OCI-LY7 (cell line): ENCODE measurements around the gene CMTM1. TPM values are rescaled to one million over a fixed set of nuclear protein-coding genes. Genes with fewer than 3 reads are reported as not detected.

ENCODE experiments used
- BruUV-seq: library from RNA; stranded (reverse); fragments of 400-500 nt; replicated peaks from 2 replicates; lab custom pipeline; 2021; lab: Mats Ljungman, UMichigan
- CTCF ChIA-PET: fragments of 300-600 bp; sonication (Branson Sonifier 250); formaldehyde crosslinking; loops from one replicate; lab custom pipeline; 2022; ENCODE audit warnings: antibody characterized with exemption; ENCODE audit not compliant: unreplicated experiment; lab: Charles Lee
- POLR2A ChIA-PET: fragments of 300-600 bp; sonication (Branson Sonifier 250); formaldehyde crosslinking; loops from one replicate; lab custom pipeline; 2022; ENCODE audit warnings: antibody characterized with exemption; lab: Charles Lee
- DNase-seq: peaks from one replicate; pipeline ENCODE4 v3.0.0-alpha.2; 2015; ENCODE audit warnings: low spot score
- H2AFZ ChIP-seq: fragments of 200-600 bp; sonication (generic), shearing (Covaris generic); 2 replicates; pipeline ENCODE4 v1.6.1; 2014; ENCODE audit warnings: mild to moderate bottlenecking, antibody characterized with exemption, low read length, moderate library complexity
- H3K27ac ChIP-seq: fragments of 200-600 bp; sonication (generic); 2 replicates; pipeline ENCODE4 v1.5.1; 2014; ENCODE audit warnings: mixed run types, low read depth, mild to moderate bottlenecking, moderate library complexity, low read length, inconsistent platforms; ENCODE audit not compliant: poor library complexity, severe bottlenecking
- H3K36me3 ChIP-seq: fragments of 200-600 bp; sonication (generic); 2 replicates; pipeline ENCODE4 v1.6.1; 2014; ENCODE audit warnings: mild to moderate bottlenecking, antibody characterized with exemption, low read length, moderate library complexity, mixed read lengths; ENCODE audit not compliant: insufficient read depth
- H3K4me1 ChIP-seq: fragments of 200-600 bp; sonication (generic); 2 replicates; pipeline ENCODE4 v1.5.1; 2014; ENCODE audit warnings: mild to moderate bottlenecking, low read length; ENCODE audit not compliant: insufficient read depth, poor library complexity, severe bottlenecking
- H3K4me2 ChIP-seq: fragments of 200-600 bp; sonication (generic); 2 replicates; pipeline ENCODE4 v1.6.1; 2014; ENCODE audit warnings: mild to moderate bottlenecking, low read length
- H3K4me3 ChIP-seq: fragments of 200-600 bp; sonication (generic); 2 replicates; pipeline ENCODE4 v1.5.1; 2014; ENCODE audit warnings: mild to moderate bottlenecking, low read depth, low read length; ENCODE audit not compliant: poor library complexity, severe bottlenecking
- H3K79me2 ChIP-seq: fragments of 200-600 bp; sonication (generic); 2 replicates; pipeline ENCODE4 v1.6.1; 2016; ENCODE audit warnings: low read depth, mild to moderate bottlenecking, low read length, moderate library complexity, mixed read lengths; ENCODE audit not compliant: insufficient read depth
- H3K9me2 ChIP-seq: fragments of 200-600 bp; sonication (generic); 2 replicates; pipeline ENCODE4 v1.6.1; 2016; ENCODE audit warnings: mild to moderate bottlenecking, low read length, mixed read lengths; ENCODE audit not compliant: insufficient read depth
- H3K9me3 ChIP-seq: fragments of 200-600 bp; sonication (generic); 2 replicates; pipeline ENCODE4 v1.6.1; 2014; ENCODE audit warnings: mild to moderate bottlenecking, mixed run types, low read length, mixed read lengths
- H4K20me1 ChIP-seq: fragments of 200-600 bp; sonication (generic); 2 replicates; pipeline ENCODE4 v1.6.1; 2014; ENCODE audit warnings: mild to moderate bottlenecking, antibody characterized with exemption, low read length, moderate library complexity, mixed read lengths; ENCODE audit not compliant: insufficient read depth
- EZH2phosphoT487 ChIP-seq: fragments of 200-600 bp; sonication (generic); IDR thresholded peaks from 2 replicates; pipeline ENCODE4 v1.6.1; 2018; ENCODE audit warnings: low read depth, borderline replicate concordance, mild to moderate bottlenecking, mixed run types, antibody characterized with exemption, low read length, moderate library complexity, mixed read lengths
- intact Hi-C: fragments of 100-400 bp; cut with micrococcal nuclease; formaldehyde crosslinking; loops from one replicate; pipeline ENCODE4 v1.10.0; 2022; ENCODE audit not compliant: unreplicated experiment
- total RNA-seq, 2 experiments: library from RNA; depleted of rRNA in 1 of 2; stranded (reverse); fragments of >200 nt in 1 of 2; shearing (Covaris generic) in 1 of 2; gene quantifications; 2 replicates each; pipeline ENCODE4 v1.2.3, GENCODE V29; 2014 to 2022
- TF ChIP-seq, protein P1 (sequence below): fragments of 200-600 bp; sonication (generic); conservative IDR thresholded peaks from 2 replicates; pipeline ENCODE4 v1.5.1; 2014; ENCODE audit warnings: mild to moderate bottlenecking, antibody characterized with exemption, low read length, moderate library complexity, mixed read lengths

Gene CMTM1
- total RNA-seq, 2 experiments from 2014 or later = 8.5 to 10.6 TPM

DNA sequence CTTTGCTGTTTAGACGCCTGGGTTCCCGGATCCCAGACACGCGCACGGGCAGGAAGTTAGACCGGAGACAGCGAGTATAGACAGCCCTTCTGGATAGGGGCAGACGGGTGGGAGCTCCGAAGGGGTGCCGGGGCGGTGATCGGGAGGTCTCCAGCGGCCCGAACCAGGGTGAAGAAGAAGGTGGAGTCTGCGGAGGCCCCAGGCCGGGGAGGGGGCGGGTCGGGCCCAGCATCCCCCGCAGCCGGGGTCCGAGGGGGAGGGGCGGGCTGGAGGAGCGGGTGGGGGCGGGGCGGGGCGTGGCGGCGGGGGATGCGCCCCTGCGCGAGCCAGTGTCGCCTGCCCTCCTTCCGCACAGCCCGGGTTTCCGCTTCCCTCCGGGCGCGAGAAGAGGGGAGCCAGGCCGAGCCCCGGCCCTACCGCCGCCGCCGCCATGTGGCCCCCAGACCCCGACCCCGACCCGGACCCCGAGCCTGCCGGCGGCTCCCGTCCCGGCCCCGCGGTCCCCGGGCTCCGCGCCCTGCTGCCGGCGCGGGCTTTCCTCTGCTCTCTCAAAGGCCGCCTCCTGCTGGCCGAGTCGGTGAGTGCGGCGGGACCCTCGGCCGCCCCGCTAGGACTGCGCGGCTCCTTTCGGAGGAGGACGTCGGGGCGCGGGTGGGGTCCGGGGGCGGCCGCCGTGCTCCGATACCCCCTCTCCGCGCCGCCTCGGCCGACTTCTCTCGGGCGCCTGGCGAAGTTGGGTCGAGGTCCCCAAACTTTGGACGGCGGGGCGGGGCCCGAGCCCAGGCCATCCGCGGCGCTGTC is 38.3 kb downstream of the CMTM1 start, which contains the start of gene CMTM3:
Gene CMTM3 (plus strand): TSS at position 329 of the 801 bp plus-strand sequence. CDS start 102 bp downstream, at position 431.
- TF ChIP-seq, protein P1, sequence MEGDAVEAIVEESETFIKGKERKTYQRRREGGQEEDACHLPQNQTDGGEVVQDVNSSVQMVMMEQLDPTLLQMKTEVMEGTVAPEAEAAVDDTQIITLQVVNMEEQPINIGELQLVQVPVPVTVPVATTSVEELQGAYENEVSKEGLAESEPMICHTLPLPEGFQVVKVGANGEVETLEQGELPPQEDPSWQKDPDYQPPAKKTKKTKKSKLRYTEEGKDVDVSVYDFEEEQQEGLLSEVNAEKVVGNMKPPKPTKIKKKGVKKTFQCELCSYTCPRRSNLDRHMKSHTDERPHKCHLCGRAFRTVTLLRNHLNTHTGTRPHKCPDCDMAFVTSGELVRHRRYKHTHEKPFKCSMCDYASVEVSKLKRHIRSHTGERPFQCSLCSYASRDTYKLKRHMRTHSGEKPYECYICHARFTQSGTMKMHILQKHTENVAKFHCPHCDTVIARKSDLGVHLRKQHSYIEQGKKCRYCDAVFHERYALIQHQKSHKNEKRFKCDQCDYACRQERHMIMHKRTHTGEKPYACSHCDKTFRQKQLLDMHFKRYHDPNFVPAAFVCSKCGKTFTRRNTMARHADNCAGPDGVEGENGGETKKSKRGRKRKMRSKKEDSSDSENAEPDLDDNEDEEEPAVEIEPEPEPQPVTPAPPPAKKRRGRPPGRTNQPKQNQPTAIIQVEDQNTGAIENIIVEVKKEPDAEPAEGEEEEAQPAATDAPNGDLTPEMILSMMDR = peak; percentile 76
- TF ChIP-seq EZH2phosphoT487 = no peak
- H3K4me2 ChIP-seq = peak within 1 kb of the TSS; percentile 91
- H3K4me1 ChIP-seq = peaks cover 52% of the 10 kb centered on the region
- H3K79me2 ChIP-seq = no peaks in the 10 kb centered on the region
- BruUV-seq = no TSS peak
- no peaks in the 10 kb centered on the region for H3K9me2 ChIP-seq
- peak within 1 kb of the TSS; percentile 84 for H3K4me3 ChIP-seq
- ChIA-PET CTCF (no interaction called here), POLR2A (interaction anchor here (0.6 kb wide), 1 partner anchor 270 kb away, joined by 4 read pairs; no protein-coding TSS in a partner anchor)
- intact Hi-C loops = loop anchor here (1.0 to 5.0 kb wide), 3 partner anchors 52 to 197 kb away; partner anchors contain the start of genes CKLF and TK2
- H2AFZ ChIP-seq = peak within 1 kb of the TSS; percentile 68
- H4K20me1 ChIP-seq = peaks cover 6% of the 10 kb centered on the region; the same call in 1 of the 2 replicates
- peaks cover 10% of the 10 kb centered on the region for H3K36me3 ChIP-seq
- H3K9me3 ChIP-seq = peaks cover 15% of the 10 kb centered on the region; the same call in 1 of the 2 replicates
- DNase-seq = peak; percentile 81
- peak within 1 kb of the TSS; percentile 53 for H3K27ac ChIP-seq

DNA sequence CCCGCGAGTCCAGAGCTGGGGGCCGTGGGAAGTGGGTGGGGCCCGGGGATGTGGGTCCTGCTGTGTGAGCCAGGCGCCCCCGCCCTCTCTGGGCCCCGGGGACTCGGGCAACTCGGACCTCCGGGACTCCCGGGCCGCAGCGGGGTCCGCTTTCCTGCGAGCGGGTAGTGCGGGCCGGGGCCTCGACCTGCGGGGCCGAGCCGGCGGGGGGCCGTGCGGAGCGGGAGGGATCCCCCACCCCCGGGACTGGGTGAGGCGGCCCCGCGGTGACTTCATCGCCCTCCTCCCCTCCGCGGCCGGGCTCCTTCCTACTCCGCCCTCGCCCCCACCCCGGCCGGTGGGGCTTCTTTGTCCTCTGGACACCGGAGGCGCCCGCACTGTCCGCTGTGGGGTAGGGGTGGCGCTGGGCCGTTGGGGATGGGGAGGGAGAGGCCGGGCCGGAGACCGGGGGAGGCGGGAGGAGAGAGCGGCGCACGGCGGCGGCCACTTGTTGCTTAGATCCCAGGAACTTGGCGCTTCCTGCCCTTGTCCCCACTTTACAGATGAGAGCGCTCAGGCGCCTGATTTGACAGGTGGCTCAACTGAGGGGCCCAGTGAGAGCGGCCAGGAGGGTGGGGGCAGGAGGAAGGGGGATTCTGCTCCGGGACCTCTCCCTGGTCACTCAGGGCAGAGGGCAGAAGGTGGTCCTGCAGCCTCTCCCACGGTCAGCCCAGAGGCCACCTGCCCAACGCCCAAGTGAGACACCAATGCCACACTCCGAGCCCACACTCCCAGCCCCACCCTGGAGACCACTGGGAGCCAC is 39.1 kb downstream of the CMTM1 start:
- peak overlapping the region; percentile 91 for H3K4me2 ChIP-seq
- BruUV-seq = no TSS peak
- peaks cover 45% of the 10 kb centered on the region for H3K4me1 ChIP-seq
- DNase-seq = peak; percentile 38
- no peaks in the 10 kb centered on the region for H3K79me2 ChIP-seq
- peaks cover 17% of the 10 kb centered on the region for H3K36me3 ChIP-seq
- TF ChIP-seq EZH2phosphoT487 = no peak
- TF ChIP-seq, protein P1 = no peak
- H3K4me3 ChIP-seq = peak overlapping the region; percentile 84
- H3K27ac ChIP-seq = no peak overlapping the region
- H4K20me1 ChIP-seq = peaks cover 6% of the 10 kb centered on the region; the same call in 1 of the 2 replicates
- ChIA-PET POLR2A (no interaction called here), CTCF (no interaction called here)
- intact Hi-C loops = loop anchor here (5.0 kb wide), 1 partner anchor 198 kb away; no protein-coding TSS in a partner anchor
- no peaks in the 10 kb centered on the region for H3K9me2 ChIP-seq
- peaks cover 15% of the 10 kb centered on the region; the same call in 1 of the 2 replicates for H3K9me3 ChIP-seq
- H2AFZ ChIP-seq = 0 out of 2 replicates have a peak overlapping the region, but pooled peaks have one; percentile 44
